Measurements from ENCODE around the gene FEM1B. TPM values are rescaled to one million over a fixed set of nuclear protein-coding genes. Genes with fewer than 3 reads are reported as not detected.

The FEM1B gene
- total and polyA plus RNA-seq, 8 donors: 8.2 to 92.0 (median 24.4) TPM

DNA sequence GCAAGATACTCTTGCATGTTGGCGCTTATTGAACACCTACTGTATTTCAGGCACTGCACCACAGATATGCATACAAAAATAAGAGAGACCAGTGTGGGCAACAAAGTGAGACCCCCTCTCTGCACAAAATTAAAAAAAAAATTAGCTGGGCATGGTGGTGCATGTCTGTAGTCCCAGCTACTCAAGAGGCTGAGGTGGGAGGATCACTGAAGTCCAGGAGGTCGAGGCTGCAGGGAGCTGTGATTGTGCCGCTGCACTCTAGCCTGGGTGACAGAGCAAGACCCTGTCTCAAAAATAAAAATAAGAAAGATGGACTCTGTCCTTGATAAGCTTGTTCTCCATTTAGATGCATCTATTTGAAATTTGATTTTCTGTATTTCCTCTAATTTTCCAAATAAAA, 20.8 kb downstream of the FEM1B start:
- peak overlapping the region in 3 of 5 donors; percentile 52 to 54 (median 54) for H3K27ac ChIP-seq
- no peak for DNase-seq
- H3K4me1 ChIP-seq: peaks cover 8 to 50% (median 27%) of the 10 kb centered on the region in 4 donors
- TF ChIP-seq POLR2AphosphoS5 (IDR thresholded peaks at IDR 0.05): no peak
- intact Hi-C loops (cut with DNase I; ENCODE audit: low total_unique reads): no loop called here
- H3K27me3 ChIP-seq: no peaks in the 10 kb centered on the region
- H3K9me3 ChIP-seq: no peaks in the 10 kb centered on the region
- WGBS, 5 donors: 88 to 95% (median 92%) methylated on average over 3 of the region's 3 CpGs
- H3K36me3 ChIP-seq: peaks cover 0 to 15% (median 4%) of the 10 kb centered on the region in 4 donors
- H3K4me3 ChIP-seq: peak overlapping the region in 1 of 4 donors; percentile 27

- Histone ChIP-seq H3K27me3 (no peaks in the 10 kb centered on the region), H3K27ac (peak overlapping the region in 3 of 5 donors; percentile 52 to 54 (median 54)), H3K9me3 (no peaks in the 10 kb centered on the region), H3K4me1 (peaks cover 8 to 44% (median 27%) of the 10 kb centered on the region in 4 donors), H3K4me3 (peak overlapping the region; percentile 6 to 27 (median 14)), H3K36me3 (peaks cover 0 to 11% (median 3%) of the 10 kb centered on the region in 4 donors)
- intact Hi-C loops (cut with DNase I; ENCODE audit: low total_unique reads): no loop called here
- peak in 1 of 2 donors; percentile 53 for DNase-seq
- whole genome bisulfite sequencing, 5 donors: 33 to 52% (median 45%) methylated on average over 6 of the region's 6 CpGs
- TF ChIP-seq CTCF (IDR thresholded peaks at IDR 0.05) (no peak), POLR2A (IDR thresholded peaks at IDR 0.05) (no peak), EP300 (IDR thresholded peaks at IDR 0.05) (no peak), POLR2AphosphoS5 (IDR thresholded peaks at IDR 0.05) (no peak)
These were observed 21.4 kb downstream of the FEM1B start for GRCh38 chr15:68298882-68299381.

DNA sequence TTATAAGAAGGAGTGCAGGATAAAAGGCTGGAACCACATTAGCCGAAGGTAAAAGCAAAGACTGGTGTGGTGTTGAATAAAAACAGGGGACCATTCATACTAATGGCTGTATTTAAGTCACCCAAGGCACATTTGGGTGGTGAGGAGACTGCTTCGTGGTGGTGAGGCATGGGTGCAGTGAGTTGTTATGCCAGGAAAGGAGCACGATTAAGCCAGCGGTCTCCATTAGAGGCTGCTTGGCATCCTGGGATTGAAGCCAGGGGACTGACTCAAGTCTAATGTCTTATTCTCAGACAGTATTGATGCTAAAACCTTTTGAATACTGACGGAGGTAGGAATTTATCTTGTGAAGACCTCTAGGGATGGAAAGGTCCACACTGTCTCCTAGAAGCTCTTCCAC, 21.9 kb downstream of the FEM1B start:
- Histone ChIP-seq H3K9me3 (no peaks in the 10 kb centered on the region), H3K4me3 (peak overlapping the region in 3 of 4 donors; percentile 6 to 18 (median 11))
- WGBS, 5 donors: 57 to 76% (median 64%) methylated on average over 5 of the region's 5 CpGs

GRCh38 chr15:68300115-68300940, 22.8 kb downstream of the FEM1B start:
- DNase-seq: no peak
- no peaks in the 10 kb centered on the region for H3K27me3 ChIP-seq
- intact Hi-C loops (cut with DNase I; ENCODE audit: low total_unique reads): loop anchor here (10.0 kb wide), 2 partner anchors 46 to 84 kb away; no protein-coding TSS in a partner anchor

More for the DNA sequence above, 21.9 kb downstream of the FEM1B start:
- no peak for TF ChIP-seq EP300 (IDR thresholded peaks at IDR 0.05)
- TF ChIP-seq POLR2A (IDR thresholded peaks at IDR 0.05): no peak
- TF ChIP-seq CTCF (IDR thresholded peaks at IDR 0.05): no peak
- TF ChIP-seq POLR2AphosphoS5 (IDR thresholded peaks at IDR 0.05): no peak
- Histone ChIP-seq H3K4me1 (peaks cover 8 to 41% (median 25%) of the 10 kb centered on the region in 4 donors), H3K27me3 (no peaks in the 10 kb centered on the region), H3K27ac (peak overlapping the region in 3 of 5 donors; percentile 52 to 54 (median 54)), H3K36me3 (peaks cover 0 to 11% (median 3%) of the 10 kb centered on the region in 4 donors)
- DNase-seq: no peak
- intact Hi-C loops (cut with DNase I; ENCODE audit: low total_unique reads): no loop called here

More at GRCh38 chr15:68300115-68300940, 22.8 kb downstream of the FEM1B start:
- TF ChIP-seq POLR2AphosphoS5 (IDR thresholded peaks at IDR 0.05): no peak
- no peak for TF ChIP-seq POLR2A (IDR thresholded peaks at IDR 0.05)
- no peak for TF ChIP-seq EP300 (IDR thresholded peaks at IDR 0.05)
- no peak for TF ChIP-seq CTCF (IDR thresholded peaks at IDR 0.05)
- Histone ChIP-seq H3K9me3 (no peaks in the 10 kb centered on the region), H3K27ac (peak overlapping the region in 3 of 5 donors; percentile 52 to 54 (median 54)), H3K4me3 (no peak overlapping the region), H3K36me3 (peaks cover 0 to 11% (median 3%) of the 10 kb centered on the region in 4 donors), H3K4me1 (peaks cover 8 to 32% (median 22%) of the 10 kb centered on the region in 4 donors)
- WGBS, 5 donors: 73 to 82% (median 81%) methylated on average over 6 of the region's 6 CpGs

Measured in stomach (tissue), 9 donors.